Fibroblast of pulmonary artery (primary cell): Measurements from ENCODE around the gene MROH7.

Experiments
- DNase-seq: peaks from one replicate; pipeline ENCODE4 v3.0.0-alpha.2; 2010; ENCODE audit warnings: low read depth
- H3K4me3 ChIP-seq: replicated peaks from 2 replicates; pipeline ENCODE4 v1.5.1; 2011; ENCODE audit warnings: low read depth, mild to moderate bottlenecking, control low read depth, low read length, moderate library complexity
- CTCF ChIP-seq: IDR thresholded peaks from 2 replicates; pipeline ENCODE4 v1.5.1; 2011; ENCODE audit warnings: mild to moderate bottlenecking, control low read depth, low read length, inconsistent platforms; ENCODE audit errors: missing control alignments

Gene MROH7

GRCh38 chr1:54652168-54652567, 10.6 kb downstream of the MROH7 start:
- TF ChIP-seq CTCF: no peak
- H3K4me3 ChIP-seq: no peak overlapping the region
- no peak for DNase-seq

GRCh38 chr1:54653036-54653435, 11.4 kb downstream of the MROH7 start:
- no peak overlapping the region for H3K4me3 ChIP-seq
- no peak for TF ChIP-seq CTCF
- no peak for DNase-seq

GRCh38 chr1:54658164-54658913, 16.8 kb downstream of the MROH7 start:
- H3K4me3 ChIP-seq: no peak overlapping the region

GRCh38 chr1:54663725-54664124, 22.1 kb downstream of the MROH7 start:
- no peak for DNase-seq
- no peak for TF ChIP-seq CTCF
- H3K4me3 ChIP-seq: no peak overlapping the region

More at GRCh38 chr1:54658164-54658913, 16.8 kb downstream of the MROH7 start:
- no peak for DNase-seq
- TF ChIP-seq CTCF: no peak

GRCh38 chr1:54664364-54664763, 22.8 kb downstream of the MROH7 start:
- no peak for DNase-seq
- no peak for TF ChIP-seq CTCF
- no peak overlapping the region for H3K4me3 ChIP-seq

- no peak for TF ChIP-seq CTCF
- no peak for DNase-seq
- H3K4me3 ChIP-seq: no peak overlapping the region
These were observed 24.3 kb downstream of the MROH7 start for GRCh38 chr1:54665852-54666251.

- H3K4me3 ChIP-seq: no peak overlapping the region
- no peak for DNase-seq
- no peak for TF ChIP-seq CTCF
These were observed 24.7 kb downstream of the MROH7 start for GRCh38 chr1:54666333-54666732.
